ENCODE data around the gene PIGV.

- TF ChIP-seq EZH2 (IDR thresholded peaks at IDR 0.05; ENCODE audit: low read length, missing control alignments) (no peak), CTCF (conservative IDR thresholded peaks at IDR 0.05 in 1 of 2, IDR thresholded peaks at IDR 0.05 in 1 of 2; ENCODE audit: low read depth in 1 of 2, low read length in 2 of 2) (no peak)
These were observed 52.0 kb downstream of the PIGV start for GRCh38 chr1:26839779-26840178.

Measured in fibroblast of lung (primary cell).